ENCODE data around the gene PAPSS1. TPM values are rescaled to one million over a fixed set of nuclear protein-coding genes. Genes with fewer than 3 reads are reported as not detected.

PAPSS1 gene
- total and polyA plus RNA-seq, 9 of the 15 experiments (the other 6 are each of a cell fraction or from before 2014, with no cell fraction given), result 21.1 to 53.9 (median 41.9) TPM

DNA sequence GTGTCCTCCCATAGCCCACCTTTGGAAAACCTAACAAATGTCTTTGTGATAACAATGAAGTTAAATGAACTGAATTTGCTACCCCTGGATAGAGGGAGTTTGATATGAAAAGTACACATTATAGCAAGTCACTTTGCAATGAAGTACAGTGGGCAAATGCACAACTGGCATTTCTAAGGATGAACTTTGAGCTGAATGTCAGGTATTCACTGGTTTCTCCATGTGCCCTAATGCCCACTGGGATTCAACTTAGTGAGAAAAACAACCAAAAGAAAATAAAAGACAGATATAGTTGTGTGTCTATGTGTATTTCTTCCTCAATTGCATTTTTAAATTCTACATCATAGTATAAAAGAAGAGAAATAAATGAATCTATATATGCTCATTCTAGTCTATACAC is 51.0 kb downstream of the PAPSS1 start (continued):
- TF ChIP-seq, protein P1, sequence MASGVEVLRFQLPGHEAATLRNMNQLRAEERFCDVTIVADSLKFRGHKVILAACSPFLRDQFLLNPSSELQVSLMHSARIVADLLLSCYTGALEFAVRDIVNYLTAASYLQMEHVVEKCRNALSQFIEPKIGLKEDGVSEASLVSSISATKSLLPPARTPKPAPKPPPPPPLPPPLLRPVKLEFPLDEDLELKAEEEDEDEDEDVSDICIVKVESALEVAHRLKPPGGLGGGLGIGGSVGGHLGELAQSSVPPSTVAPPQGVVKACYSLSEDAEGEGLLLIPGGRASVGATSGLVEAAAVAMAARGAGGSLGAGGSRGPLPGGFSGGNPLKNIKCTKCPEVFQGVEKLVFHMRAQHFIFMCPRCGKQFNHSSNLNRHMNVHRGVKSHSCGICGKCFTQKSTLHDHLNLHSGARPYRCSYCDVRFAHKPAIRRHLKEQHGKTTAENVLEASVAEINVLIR (CRISPR knock-in tag; IDR thresholded peaks at IDR 0.05), result no peak
- TF ChIP-seq SMAD2 (IDR thresholded peaks at IDR 0.05; ENCODE audit: low read depth, low read length) (no peak), ZNF75A (CRISPR knock-in tag; IDR thresholded peaks at IDR 0.05) (no peak)

- BruUV-seq (replicated peaks), result no TSS peak
- ChIA-PET CTCF (ENCODE audit: low intra/inter-chr PET ratio) (no interaction called here), POLR2A (interaction anchor here (0.6 kb wide), 1 partner anchor 8 kb away, joined by 4 read pairs; no protein-coding TSS in a partner anchor)
- TF ChIP-seq ZNF695 (CRISPR knock-in tag; IDR thresholded peaks at IDR 0.05) (no peak), SPI1 (IDR thresholded peaks at IDR 0.05; ENCODE audit: borderline replicate concordance, low read depth, low read length) (no peak), TSHZ1 (CRISPR knock-in tag; IDR thresholded peaks at IDR 0.05) (no peak), RAD21 (CRISPR knock-in tag; conservative IDR thresholded peaks at IDR 0.05 in 1 of 2, IDR thresholded peaks at IDR 0.05 in 1 of 2) (peak; percentile 37 to 65), NELFE (IDR thresholded peaks at IDR 0.05; ENCODE audit: insufficient read depth, insufficient read length) (no peak), ZBED1 (IDR thresholded peaks at IDR 0.05) (no peak), ZNF140 (CRISPR knock-in tag; IDR thresholded peaks at IDR 0.05) (no peak), ZNF175 (CRISPR knock-in tag; IDR thresholded peaks at IDR 0.05; ENCODE audit: low read depth) (no peak), ZNF121 (CRISPR knock-in tag; conservative IDR thresholded peaks at IDR 0.05) (no peak), CTCF (IDR thresholded peaks at IDR 0.05 in 2 of 3, conservative IDR thresholded peaks at IDR 0.05 in 1 of 3; ENCODE audit: insufficient read depth in 2 of 3, low read depth in 1 of 3, low read length in 3 of 3) (peak in 1 of 3 experiments; percentile 45; a peak in 3 of 6 replicates), ERF (CRISPR knock-in tag; IDR thresholded peaks at IDR 0.05) (no peak)
- TF ChIP-seq, protein P2, sequence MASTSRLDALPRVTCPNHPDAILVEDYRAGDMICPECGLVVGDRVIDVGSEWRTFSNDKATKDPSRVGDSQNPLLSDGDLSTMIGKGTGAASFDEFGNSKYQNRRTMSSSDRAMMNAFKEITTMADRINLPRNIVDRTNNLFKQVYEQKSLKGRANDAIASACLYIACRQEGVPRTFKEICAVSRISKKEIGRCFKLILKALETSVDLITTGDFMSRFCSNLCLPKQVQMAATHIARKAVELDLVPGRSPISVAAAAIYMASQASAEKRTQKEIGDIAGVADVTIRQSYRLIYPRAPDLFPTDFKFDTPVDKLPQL (IDR thresholded peaks at IDR 0.05; ENCODE audit: extremely low read depth, insufficient read length), result no peak
Observed at GRCh38 chr4:107666134-107666533, 53.9 kb downstream of the PAPSS1 start.

More at GRCh38 chr4:107666134-107666533, 53.9 kb downstream of the PAPSS1 start:
- WGBS (ENCODE audit: insufficient coverage, low coverage, missing lambda C conversion rate), result 0% methylated on average over 1 of the region's 1 CpG
- no peaks in the 10 kb centered on the region for H3K9me1 ChIP-seq (ENCODE audit: control insufficient read depth, insufficient read depth, low read length)
- no peaks in the 10 kb centered on the region for H3K4me1 ChIP-seq (replicated peaks in 1 of 2; ENCODE audit: control insufficient read depth in 2 of 2, insufficient read depth in 2 of 2, low read length in 2 of 2)
- no peaks in the 10 kb centered on the region for H3K79me2 ChIP-seq (ENCODE audit: control insufficient read depth, insufficient read depth, low read length)
- intact Hi-C loops (cut with micrococcal nuclease) (loop anchor here (2.0 kb wide), 1 partner anchor 87 kb away; no protein-coding TSS in a partner anchor), in situ Hi-C loops (cut with MboI) (no loop called here)
- H4K20me1 ChIP-seq (replicated peaks; ENCODE audit: control insufficient read depth, insufficient read depth, low read length), result no peaks in the 10 kb centered on the region
- no peak for FAIRE-seq
- H3K4me2 ChIP-seq (ENCODE audit: insufficient read depth, low read length), result no peak overlapping the region
- no peak for ATAC-seq
- no peak overlapping the region for H3K9ac ChIP-seq (ENCODE audit: insufficient read depth in 1 of 2, low read depth in 2 of 2, low read length in 2 of 2)
- no peaks in the 10 kb centered on the region for H3K36me3 ChIP-seq (ENCODE audit: control insufficient read depth, insufficient read depth, low read length)
- no peak overlapping the region for H3K27ac ChIP-seq (ENCODE audit: extremely low read depth, low read depth, low read length)
- no peak for DNase-seq (ENCODE audit: extremely low read depth in 1 of 4, low spot score in 3 of 4)
- no peak overlapping the region for H3K4me3 ChIP-seq
- no peak overlapping the region for H2AFZ ChIP-seq (ENCODE audit: low read depth, low read length)
- H3K9me3 ChIP-seq (replicated peaks; ENCODE audit: control insufficient read depth, insufficient read depth, low read depth, low read length), result no peaks in the 10 kb centered on the region
- no peaks in the 10 kb centered on the region for H3K27me3 ChIP-seq (ENCODE audit: control insufficient read depth in 2 of 2, insufficient read depth in 2 of 2, low read length in 2 of 2)

All from K562 (cell line).